ENCODE results near the gene MYMK. TPM values are rescaled to one million over a fixed set of nuclear protein-coding genes. Genes with fewer than 3 reads are reported as not detected.
"Not testable (repeated sequence)": the region's sequence is repeated elsewhere in the genome, so short reads cannot be mapped to it uniquely, and the experiment has no call there.

MYMK gene
- polyA plus RNA-seq, 3 donors, result not detected

DNA sequence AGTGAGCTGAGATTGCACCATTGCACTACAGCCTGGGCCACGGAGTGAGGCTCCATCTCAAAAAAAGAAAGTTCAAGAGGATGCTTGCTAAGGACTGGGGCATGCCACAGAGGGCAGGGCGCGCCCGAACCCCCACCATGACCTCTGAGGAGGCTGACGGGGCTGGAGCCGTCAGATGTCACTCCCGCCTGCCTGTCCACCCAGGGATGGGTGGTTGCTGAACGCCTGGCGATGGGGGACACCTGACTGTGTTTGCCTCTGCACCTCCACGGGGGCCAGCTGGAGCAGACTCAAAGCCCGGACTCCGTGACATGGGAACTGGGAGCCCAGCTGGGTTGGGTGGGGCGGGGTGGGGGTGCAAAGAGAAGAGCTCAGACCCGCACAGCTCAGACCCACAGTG lies 41.6 kb upstream of the MYMK start:
- H4K20me1 ChIP-seq (ENCODE audit: insufficient read depth, low read length), result no peaks in the 10 kb centered on the region

DNA sequence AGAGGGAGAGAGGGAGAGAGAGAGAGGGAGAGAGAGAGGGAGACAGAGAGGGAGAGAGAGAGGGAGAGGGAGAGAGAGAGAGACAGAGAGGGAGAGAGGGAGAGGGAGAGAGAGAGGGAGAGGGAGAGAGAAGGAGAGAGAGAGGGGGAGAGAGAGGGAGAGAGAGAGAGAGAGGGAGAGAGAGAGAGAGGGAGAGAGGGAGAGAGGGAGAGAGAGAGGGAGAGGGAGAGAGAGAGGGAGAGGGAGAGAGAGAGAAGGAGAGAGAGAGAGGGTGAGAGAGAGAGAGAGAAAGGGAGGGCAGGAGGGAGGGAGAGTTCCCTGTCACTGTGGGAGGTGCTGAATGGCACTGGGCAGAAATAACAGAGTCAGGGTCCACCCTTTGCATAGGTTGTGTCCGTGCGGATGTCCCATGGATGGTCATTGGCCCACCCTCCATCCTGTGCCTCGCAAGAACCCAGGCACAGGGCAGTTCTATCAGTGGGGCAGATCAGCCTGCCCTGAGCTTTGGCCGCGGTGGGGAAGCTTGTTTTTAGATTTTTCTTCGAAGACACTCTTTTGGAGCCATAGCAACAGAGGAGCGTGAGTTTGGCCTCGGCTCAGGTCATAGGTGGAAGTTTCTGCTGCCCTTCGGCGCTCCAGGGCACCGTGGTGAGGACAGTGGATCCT lies 39.8 kb upstream of the MYMK start:
- Histone ChIP-seq H3K4me2 (replicated peaks; ENCODE audit: extremely low read depth, low read length, poor library complexity, severe bottlenecking) (no peak overlapping the region), H3K27ac (ENCODE audit: low read depth in 1 of 2, low read length in 2 of 2) (no peak overlapping the region)
- H3K4me3 Mint-ChIP-seq, result no peak overlapping the region

More for the DNA sequence above, 41.6 kb upstream of the MYMK start:
- Mint-ChIP-seq H3K27ac (no peak overlapping the region), H3K4me1 (no peaks in the 10 kb centered on the region), H3K9me3 (no peaks in the 10 kb centered on the region), H3K36me3 (no peaks in the 10 kb centered on the region), H3K4me3 (no peak overlapping the region), H3K27me3 (ENCODE audit: low read depth in 3 of 3) (peaks cover 3 to 17% (median 11%) of the 10 kb centered on the region in 3 donors)
- no peak overlapping the region for H3K27ac ChIP-seq (ENCODE audit: low read depth in 1 of 2, low read length in 2 of 2)
- H2AFZ ChIP-seq (ENCODE audit: insufficient read depth, low read depth, low read length, poor library complexity, severe bottlenecking), result no peak overlapping the region
- H3K36me3 ChIP-seq (replicated peaks in 1 of 2; ENCODE audit: control insufficient read depth in 1 of 2, insufficient read depth in 2 of 2, low read length in 2 of 2), result no peaks in the 10 kb centered on the region
- TF ChIP-seq, protein P1, sequence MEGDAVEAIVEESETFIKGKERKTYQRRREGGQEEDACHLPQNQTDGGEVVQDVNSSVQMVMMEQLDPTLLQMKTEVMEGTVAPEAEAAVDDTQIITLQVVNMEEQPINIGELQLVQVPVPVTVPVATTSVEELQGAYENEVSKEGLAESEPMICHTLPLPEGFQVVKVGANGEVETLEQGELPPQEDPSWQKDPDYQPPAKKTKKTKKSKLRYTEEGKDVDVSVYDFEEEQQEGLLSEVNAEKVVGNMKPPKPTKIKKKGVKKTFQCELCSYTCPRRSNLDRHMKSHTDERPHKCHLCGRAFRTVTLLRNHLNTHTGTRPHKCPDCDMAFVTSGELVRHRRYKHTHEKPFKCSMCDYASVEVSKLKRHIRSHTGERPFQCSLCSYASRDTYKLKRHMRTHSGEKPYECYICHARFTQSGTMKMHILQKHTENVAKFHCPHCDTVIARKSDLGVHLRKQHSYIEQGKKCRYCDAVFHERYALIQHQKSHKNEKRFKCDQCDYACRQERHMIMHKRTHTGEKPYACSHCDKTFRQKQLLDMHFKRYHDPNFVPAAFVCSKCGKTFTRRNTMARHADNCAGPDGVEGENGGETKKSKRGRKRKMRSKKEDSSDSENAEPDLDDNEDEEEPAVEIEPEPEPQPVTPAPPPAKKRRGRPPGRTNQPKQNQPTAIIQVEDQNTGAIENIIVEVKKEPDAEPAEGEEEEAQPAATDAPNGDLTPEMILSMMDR (IDR thresholded peaks at IDR 0.05), result no peak
- no peak for DNase-seq
- no peaks in the 10 kb centered on the region for H3K79me2 ChIP-seq (ENCODE audit: insufficient read depth, low read length)
- intact Hi-C loops (cut with micrococcal nuclease), result no loop called here
- H3K4me3 ChIP-seq (replicated peaks in 1 of 3; ENCODE audit: low read depth in 2 of 3, low read length in 3 of 3), result no peak overlapping the region
- no peak overlapping the region for H3K9ac ChIP-seq (ENCODE audit: insufficient read depth, low read length, poor library complexity, severe bottlenecking)
- WGBS (ENCODE audit: insufficient coverage), result 94% methylated on average over 13 of the region's 14 CpGs
- H3K27me3 ChIP-seq (ENCODE audit: control insufficient read depth in 2 of 2, insufficient read depth in 2 of 2, low read length in 2 of 2), result no peaks in the 10 kb centered on the region
- H3K4me2 ChIP-seq (replicated peaks; ENCODE audit: extremely low read depth, low read length, poor library complexity, severe bottlenecking), result no peak overlapping the region
- no peaks in the 10 kb centered on the region for H3K9me3 ChIP-seq (replicated peaks in 1 of 2; ENCODE audit: control insufficient read depth in 1 of 2, insufficient read depth in 1 of 2, low read length in 2 of 2)
- no peaks in the 10 kb centered on the region for H3K4me1 ChIP-seq (ENCODE audit: control insufficient read depth in 1 of 2, insufficient read depth in 2 of 2, low read length in 2 of 2)

DNA sequence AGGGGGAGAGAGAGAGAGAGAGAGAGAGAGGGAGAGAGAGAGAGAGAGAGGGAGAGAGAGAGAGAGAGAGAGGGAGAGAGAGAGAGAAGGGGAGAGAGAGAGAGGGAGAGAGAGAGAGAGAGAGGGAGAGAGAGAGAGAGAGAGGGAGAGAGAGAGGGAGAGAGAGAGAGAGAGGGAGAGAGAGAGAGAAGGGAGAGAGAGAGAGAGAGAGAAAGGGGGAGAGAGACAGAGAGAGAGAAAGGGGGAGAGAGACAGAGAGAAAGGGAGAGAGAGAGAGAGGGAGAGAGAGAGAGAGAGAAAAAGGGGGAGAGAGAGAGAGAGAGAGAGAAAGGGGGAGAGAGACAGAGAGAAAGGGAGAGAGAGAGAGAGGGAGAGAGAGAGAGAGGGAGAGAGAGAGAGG lies 39.1 kb upstream of the MYMK start:
- H3K4me1 Mint-ChIP-seq; H4K20me1 ChIP-seq (ENCODE audit: insufficient read depth, low read length); H3K27me3 ChIP-seq (ENCODE audit: control insufficient read depth in 2 of 2, insufficient read depth in 2 of 2, low read length in 2 of 2); H3K4me3 ChIP-seq (replicated peaks in 1 of 3; ENCODE audit: low read depth in 2 of 3, low read length in 3 of 3); H3K27ac Mint-ChIP-seq; intact Hi-C loops (cut with micrococcal nuclease); H3K27ac ChIP-seq (ENCODE audit: low read depth in 1 of 2, low read length in 2 of 2); H3K9me3 Mint-ChIP-seq; H3K9me3 ChIP-seq (replicated peaks in 1 of 2; ENCODE audit: control insufficient read depth in 1 of 2, insufficient read depth in 1 of 2, low read length in 2 of 2); H3K4me2 ChIP-seq (replicated peaks; ENCODE audit: extremely low read depth, low read length, poor library complexity, severe bottlenecking); DNase-seq; H3K4me3 Mint-ChIP-seq; H3K4me1 ChIP-seq (ENCODE audit: control insufficient read depth in 1 of 2, insufficient read depth in 2 of 2, low read length in 2 of 2); H3K36me3 ChIP-seq (replicated peaks in 1 of 2; ENCODE audit: control insufficient read depth in 1 of 2, insufficient read depth in 2 of 2, low read length in 2 of 2); H3K36me3 Mint-ChIP-seq; H3K79me2 ChIP-seq (ENCODE audit: insufficient read depth, low read length); H3K9ac ChIP-seq (ENCODE audit: insufficient read depth, low read length, poor library complexity, severe bottlenecking); H2AFZ ChIP-seq (ENCODE audit: insufficient read depth, low read depth, low read length, poor library complexity, severe bottlenecking): not testable (repeated sequence)
- peaks cover 5 to 12% (median 11%) of the 10 kb centered on the region in 3 donors for H3K27me3 Mint-ChIP-seq (ENCODE audit: low read depth in 3 of 3)

More for the DNA sequence above, 39.8 kb upstream of the MYMK start:
- H3K79me2 ChIP-seq (ENCODE audit: insufficient read depth, low read length), result no peaks in the 10 kb centered on the region
- intact Hi-C loops (cut with micrococcal nuclease), result no loop called here
- H3K27me3 Mint-ChIP-seq (ENCODE audit: low read depth in 3 of 3), result peaks cover 5 to 12% (median 11%) of the 10 kb centered on the region in 3 donors
- H3K27me3 ChIP-seq (ENCODE audit: control insufficient read depth in 2 of 2, insufficient read depth in 2 of 2, low read length in 2 of 2), result no peaks in the 10 kb centered on the region
- no peaks in the 10 kb centered on the region for H3K36me3 ChIP-seq (replicated peaks in 1 of 2; ENCODE audit: control insufficient read depth in 1 of 2, insufficient read depth in 2 of 2, low read length in 2 of 2)
- no peak for DNase-seq
- no peaks in the 10 kb centered on the region for H3K4me1 Mint-ChIP-seq
- H3K27ac Mint-ChIP-seq, result no peak overlapping the region
- H3K9ac ChIP-seq (ENCODE audit: insufficient read depth, low read length, poor library complexity, severe bottlenecking), result no peak overlapping the region
- no peak overlapping the region for H3K4me3 ChIP-seq (replicated peaks in 1 of 3; ENCODE audit: low read depth in 2 of 3, low read length in 3 of 3)
- no peaks in the 10 kb centered on the region for H4K20me1 ChIP-seq (ENCODE audit: insufficient read depth, low read length)
- H3K9me3 ChIP-seq (replicated peaks in 1 of 2; ENCODE audit: control insufficient read depth in 1 of 2, insufficient read depth in 1 of 2, low read length in 2 of 2), result no peaks in the 10 kb centered on the region
- H2AFZ ChIP-seq (ENCODE audit: insufficient read depth, low read depth, low read length, poor library complexity, severe bottlenecking), result no peak overlapping the region
- no peaks in the 10 kb centered on the region for H3K4me1 ChIP-seq (ENCODE audit: control insufficient read depth in 1 of 2, insufficient read depth in 2 of 2, low read length in 2 of 2)
- 81% methylated on average over 8 of the region's 11 CpGs for WGBS (ENCODE audit: insufficient coverage)
- no peaks in the 10 kb centered on the region for H3K9me3 Mint-ChIP-seq
- no peaks in the 10 kb centered on the region for H3K36me3 Mint-ChIP-seq
- TF ChIP-seq, protein P1 (IDR thresholded peaks at IDR 0.05), result no peak

All from CD14-positive monocyte (primary cell).